AG10803 (cell line): ENCODE results near the gene ATP9B.

Experiments
- DNase-seq: peaks from one replicate; pipeline ENCODE4 v3.0.0; 2010; ENCODE audit warnings: low read depth
- H3K4me3 ChIP-seq: 2 replicates; pipeline ENCODE4 v1.5.1; 2011; ENCODE audit warnings: mild to moderate bottlenecking, low read length, control low read depth
- CTCF ChIP-seq: conservative IDR thresholded peaks from 2 replicates; pipeline ENCODE4 v1.5.1; 2011; ENCODE audit warnings: mild to moderate bottlenecking, low read length, control low read depth, inconsistent platforms

Gene ATP9B

DNA sequence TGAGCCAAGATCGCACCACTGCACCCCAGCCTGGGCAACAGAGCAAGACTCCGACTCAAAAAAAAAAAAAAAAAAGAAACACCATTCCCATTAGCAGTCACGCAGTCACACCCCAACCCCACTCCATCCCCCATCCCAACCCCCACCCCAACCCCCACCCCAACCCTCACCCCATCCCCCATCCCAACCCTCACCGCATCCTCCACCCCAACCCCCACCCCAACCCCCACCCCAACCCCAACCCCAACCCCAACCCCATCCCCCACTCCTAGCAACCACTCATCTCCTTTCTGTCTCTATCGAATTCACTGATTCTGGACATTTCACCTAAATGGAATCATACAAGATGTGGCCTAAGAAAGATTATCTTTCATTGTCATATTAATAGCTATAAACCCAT is 25.9 kb upstream of the ATP9B start:
- no peak overlapping the region for H3K4me3 ChIP-seq
- DNase-seq = no peak
- TF ChIP-seq CTCF = no peak

DNA sequence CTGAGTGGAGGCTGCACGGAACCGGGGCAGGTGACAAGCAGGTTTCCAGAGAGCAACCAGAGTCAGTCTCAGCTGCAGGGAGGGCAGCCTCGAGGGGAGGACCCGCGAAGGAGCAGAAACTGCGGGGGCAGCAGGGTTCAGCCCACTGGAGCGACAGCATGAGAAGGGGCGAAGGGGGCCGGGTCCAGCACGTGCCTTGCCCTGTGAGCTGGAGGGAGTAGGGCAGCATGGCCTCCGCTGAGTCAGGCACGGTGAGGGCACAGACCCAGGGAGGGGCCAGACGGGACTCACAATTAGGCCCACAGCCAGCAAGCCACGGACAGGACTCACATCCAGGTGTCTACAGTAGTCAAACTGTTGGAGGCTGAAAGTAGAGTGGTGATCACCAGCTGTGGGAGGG is 22.7 kb upstream of the ATP9B start:
- no peak for TF ChIP-seq CTCF
- H3K4me3 ChIP-seq = no peak overlapping the region
- DNase-seq = no peak

DNA sequence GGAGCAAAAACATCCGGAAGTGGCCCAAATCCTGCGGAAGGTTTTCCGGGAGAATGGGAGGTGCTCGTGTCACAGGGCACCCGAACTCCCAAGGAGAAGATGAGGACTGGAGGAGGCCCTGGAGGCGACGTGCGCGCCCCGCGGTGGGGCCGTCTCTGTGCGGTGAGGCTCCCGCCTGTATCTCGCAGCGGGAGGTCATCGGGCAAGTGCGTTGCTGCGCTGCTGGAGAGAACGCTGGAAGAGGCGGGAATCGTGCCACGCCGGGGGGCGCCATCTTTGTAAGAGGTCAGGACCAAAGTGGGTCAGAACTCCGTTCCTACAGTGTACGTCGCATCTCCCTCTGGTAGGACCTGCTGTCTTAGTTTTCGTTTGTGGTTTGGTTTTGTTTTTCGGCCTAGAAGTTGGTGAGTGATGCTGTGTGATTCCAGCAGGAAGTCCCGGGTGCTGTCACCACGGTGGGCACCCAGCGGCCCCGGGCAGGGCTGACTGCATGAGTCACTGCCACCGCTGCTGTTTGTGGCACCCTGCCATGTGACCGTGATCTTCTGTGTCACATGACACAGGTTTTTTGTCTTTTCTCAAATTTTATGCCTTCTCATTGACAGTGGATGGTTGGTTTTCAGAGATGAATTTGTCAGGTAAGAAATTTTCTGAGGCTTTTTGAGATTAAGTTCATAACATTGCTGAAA is 21.5 kb upstream of the ATP9B start:
- no peak for TF ChIP-seq CTCF
- no peak for DNase-seq
- H3K4me3 ChIP-seq = no peak overlapping the region

- no peak overlapping the region for H3K4me3 ChIP-seq
- no peak for TF ChIP-seq CTCF
- DNase-seq = no peak
These were observed 21.0 kb upstream of the ATP9B start for GRCh38 chr18:79048245-79048632.

GRCh38 chr18:79049506-79049905 is 19.7 kb upstream of the ATP9B start:
- H3K4me3 ChIP-seq = no peak overlapping the region
- DNase-seq = no peak
- TF ChIP-seq CTCF = no peak

GRCh38 chr18:79050005-79050404 is 19.2 kb upstream of the ATP9B start:
- H3K4me3 ChIP-seq = no peak overlapping the region
- no peak for TF ChIP-seq CTCF
- no peak for DNase-seq

GRCh38 chr18:79056827-79057367 is 12.3 kb upstream of the ATP9B start:
- no peak for DNase-seq
- no peak overlapping the region for H3K4me3 ChIP-seq
- no peak for TF ChIP-seq CTCF
